ENCODE data around the gene DRD2. TPM values are rescaled to one million over a fixed set of nuclear protein-coding genes. Genes with fewer than 3 reads are reported as not detected.

Gene DRD2
- total RNA-seq, 4 donors from 2014 or later, result 0.41 to 31.3 TPM; not detected in 2

GRCh38 chr11:113470233-113470632 is 5.0 kb downstream of the DRD2 start:
- in situ Hi-C loops (cut with MboI; ENCODE audit: low sequenced_read_pairs in 4 of 4) (no loop called here), intact Hi-C loops (cut with DNase I; ENCODE audit: low total_unique reads) (no loop called here)
- H3K4me1 ChIP-seq, result no peaks in the 10 kb centered on the region
- H3K27me3 ChIP-seq, result peaks cover 27 to 32% (median 29%) of the 10 kb centered on the region in 3 donors
- TF ChIP-seq CTCF (IDR thresholded peaks at IDR 0.05 in 4 of 5, conservative IDR thresholded peaks at IDR 0.05 in 1 of 5) (no peak), POLR2A (IDR thresholded peaks at IDR 0.05) (no peak)
- no peak overlapping the region for H3K4me3 ChIP-seq
- no peak overlapping the region for H3K27ac ChIP-seq
- ATAC-seq (no peak), DNase-seq (no peak)
- H3K36me3 ChIP-seq, result no peaks in the 10 kb centered on the region
- H3K9me3 ChIP-seq, result no peaks in the 10 kb centered on the region

GRCh38 chr11:113468726-113469345 is 6.4 kb downstream of the DRD2 start:
- TF ChIP-seq POLR2A (IDR thresholded peaks at IDR 0.05), result no peak
- no peak for TF ChIP-seq CTCF (IDR thresholded peaks at IDR 0.05 in 4 of 5, conservative IDR thresholded peaks at IDR 0.05 in 1 of 5)
- in situ Hi-C loops (cut with MboI; ENCODE audit: low sequenced_read_pairs in 4 of 4), result no loop called here
- intact Hi-C loops (cut with DNase I; ENCODE audit: low total_unique reads), result no loop called here
- DNase-seq (no peak), ATAC-seq (no peak)
- Histone ChIP-seq H3K27ac (no peak overlapping the region), H3K4me1 (no peaks in the 10 kb centered on the region), H3K36me3 (no peaks in the 10 kb centered on the region), H3K27me3 (peaks cover 15 to 22% (median 19%) of the 10 kb centered on the region in 3 donors), H3K4me3 (no peak overlapping the region), H3K9me3 (no peaks in the 10 kb centered on the region)

- in situ Hi-C loops (cut with MboI; ENCODE audit: low sequenced_read_pairs in 4 of 4), result no loop called here
- no peak for ATAC-seq
- Histone ChIP-seq H3K27ac (no peak overlapping the region), H3K4me3 (no peak overlapping the region), H3K36me3 (no peaks in the 10 kb centered on the region), H3K27me3 (peaks cover 3 to 11% (median 7%) of the 10 kb centered on the region in 3 donors), H3K4me1 (no peaks in the 10 kb centered on the region), H3K9me3 (no peaks in the 10 kb centered on the region)
- TF ChIP-seq CTCF (IDR thresholded peaks at IDR 0.05 in 4 of 5, conservative IDR thresholded peaks at IDR 0.05 in 1 of 5), result no peak
- TF ChIP-seq POLR2A (IDR thresholded peaks at IDR 0.05), result no peak
- no peak for DNase-seq
- intact Hi-C loops (cut with DNase I; ENCODE audit: low total_unique reads), result no loop called here
These were observed 7.7 kb downstream of the DRD2 start for GRCh38 chr11:113467545-113467944.

GRCh38 chr11:113465786-113466185 is 9.4 kb downstream of the DRD2 start:
- in situ Hi-C loops (cut with MboI; ENCODE audit: low sequenced_read_pairs in 4 of 4) (no loop called here), intact Hi-C loops (cut with DNase I; ENCODE audit: low total_unique reads) (no loop called here)
- Histone ChIP-seq H3K4me3 (no peak overlapping the region), H3K4me1 (no peaks in the 10 kb centered on the region), H3K27me3 (peaks cover 0 to 3% (median 0%) of the 10 kb centered on the region in 3 donors), H3K27ac (no peak overlapping the region), H3K36me3 (no peaks in the 10 kb centered on the region), H3K9me3 (no peaks in the 10 kb centered on the region)
- TF ChIP-seq POLR2A (IDR thresholded peaks at IDR 0.05), result no peak
- no peak for TF ChIP-seq CTCF (IDR thresholded peaks at IDR 0.05 in 4 of 5, conservative IDR thresholded peaks at IDR 0.05 in 1 of 5)
- ATAC-seq (no peak), DNase-seq (no peak)

- Histone ChIP-seq H3K4me1 (no peaks in the 10 kb centered on the region), H3K27ac (no peak overlapping the region), H3K9me3 (no peaks in the 10 kb centered on the region), H3K27me3 (no peaks in the 10 kb centered on the region), H3K36me3 (no peaks in the 10 kb centered on the region), H3K4me3 (no peak overlapping the region)
- ATAC-seq, result no peak
- intact Hi-C loops (cut with DNase I; ENCODE audit: low total_unique reads) (no loop called here), in situ Hi-C loops (cut with MboI; ENCODE audit: low sequenced_read_pairs in 4 of 4) (no loop called here)
- no peak for TF ChIP-seq CTCF (IDR thresholded peaks at IDR 0.05 in 4 of 5, conservative IDR thresholded peaks at IDR 0.05 in 1 of 5)
- TF ChIP-seq POLR2A (IDR thresholded peaks at IDR 0.05), result no peak
- DNase-seq, result no peak
These were observed 10.8 kb downstream of the DRD2 start for GRCh38 chr11:113464416-113464815.

Data from gastrocnemius medialis (tissue), 4 donors.